K562 (cell line): ENCODE results near the gene MARCHF3. TPM values are rescaled to one million over a fixed set of nuclear protein-coding genes. Genes with fewer than 3 reads are reported as not detected.

ENCODE experiments used
- ATAC-seq: fragments of 200-7000 bp; cut with Tn5 transposase; 3 replicates; pipeline ENCODE4 v1.9.1; 2020; ENCODE audit warnings: moderate library complexity
- BruUV-seq: library from RNA; stranded (reverse); fragments of 400-500 nt; replicated peaks from 2 replicates; lab custom pipeline; 2021; lab: Mats Ljungman, UMichigan
- CTCF ChIA-PET: fragments of 300-600 bp; formaldehyde crosslinking; extraction: SDS; loops from one replicate; lab custom pipeline; 2021; ENCODE audit warnings: low intra/inter-chr PET ratio; lab: Yijun Ruan, JAX
- POLR2A ChIA-PET: fragments of 300-600, 350-650 bp; sonication (Branson Sonifier 250); formaldehyde crosslinking; extraction: SDS; loops from one replicate; lab custom pipeline; 2021; ENCODE audit warnings: antibody characterized with exemption, inconsistent platforms; lab: Yijun Ruan, JAX
- DNase-seq, 4 experiments: peaks; one replicate each; pipeline versions ENCODE4 v3.0.0 to v3.0.0-alpha.2; 2011 to 2018; ENCODE audit warnings: low spot score in 3 of 4, mixed read lengths in 3 of 4; ENCODE audit errors: extremely low read depth in 1 of 4
- FAIRE-seq: peaks from 2 replicates; lab custom pipeline; 2011; peaks lifted over from hg19 to GRCh38; lab: Jason Lieb, UNC
- H2AFZ ChIP-seq: 2 replicates; pipeline ENCODE4 v1.6.0; 2011; ENCODE audit warnings: low read depth, low read length, control low read depth, inconsistent platforms
- H3K27ac ChIP-seq: fragments of 200-600 bp; 3 replicates; pipeline ENCODE4 v1.8.0; 2011; ENCODE audit warnings: low read depth, mild to moderate bottlenecking, control low read depth, inconsistent platforms, low read length, moderate library complexity, mixed read lengths; ENCODE audit errors: extremely low read depth
- H3K27me3 ChIP-seq, 2 experiments: fragments of 300-600 bp in 1 of 2; 2 replicates in 1 of 2; 3 replicates in 1 of 2; pipeline versions ENCODE4 v1.6.0 to v1.8.0; 2011; ENCODE audit warnings: inconsistent platforms in 2 of 2, low read length in 2 of 2, mild to moderate bottlenecking in 1 of 2, mixed read lengths in 1 of 2, moderate library complexity in 1 of 2; ENCODE audit not compliant: control insufficient read depth in 2 of 2, insufficient read depth in 2 of 2
- H3K36me3 ChIP-seq: fragments of 300-600 bp; 3 replicates; pipeline ENCODE4 v1.8.0; 2011; ENCODE audit warnings: mild to moderate bottlenecking, low read length, inconsistent platforms; ENCODE audit not compliant: control insufficient read depth, insufficient read depth
- H3K4me1 ChIP-seq, 2 experiments: fragments of 200-600 bp in 1 of 2; replicated peaks in 1 of 2; 2 replicates in 1 of 2; 3 replicates in 1 of 2; pipeline versions ENCODE4 v1.5.1 to v1.8.0; 2011; ENCODE audit warnings: inconsistent platforms in 2 of 2, low read length in 2 of 2, mild to moderate bottlenecking in 1 of 2, mixed read lengths in 1 of 2, moderate library complexity in 1 of 2; ENCODE audit not compliant: control insufficient read depth in 2 of 2, insufficient read depth in 2 of 2
- H3K4me2 ChIP-seq: 2 replicates; pipeline ENCODE4 v1.6.1; 2011; ENCODE audit warnings: low read length, control low read depth, inconsistent platforms, mixed read lengths; ENCODE audit not compliant: insufficient read depth
- H3K4me3 ChIP-seq: fragments of 200-600 bp; sonication (generic), shearing (Covaris generic); 2 replicates; pipeline ENCODE4 v1.5.1; 2016; ENCODE audit warnings: control low read depth, inconsistent platforms
- H3K79me2 ChIP-seq: fragments of 200-600 bp; 3 replicates; pipeline ENCODE4 v1.8.0; 2011; ENCODE audit warnings: low read length, inconsistent platforms; ENCODE audit not compliant: control insufficient read depth, insufficient read depth
- H3K9ac ChIP-seq, 2 experiments: 2 replicates each; pipeline versions ENCODE4 v1.6.0 to v1.6.1; 2011; ENCODE audit warnings: low read depth in 2 of 2, low read length in 2 of 2, control low read depth in 1 of 2, inconsistent platforms in 1 of 2, mild to moderate bottlenecking in 1 of 2, mixed read lengths in 1 of 2; ENCODE audit not compliant: insufficient read depth in 1 of 2
- H3K9me1 ChIP-seq: one replicate; pipeline ENCODE4 v1.6.0; 2011; ENCODE audit warnings: inconsistent platforms, mild to moderate bottlenecking, low read length, moderate library complexity; ENCODE audit not compliant: control insufficient read depth, insufficient read depth
- H3K9me3 ChIP-seq: replicated peaks from 2 replicates; pipeline ENCODE4 v1.5.1; 2011; ENCODE audit warnings: low read depth, low read length, inconsistent platforms; ENCODE audit not compliant: control insufficient read depth, insufficient read depth
- H4K20me1 ChIP-seq: replicated peaks from 2 replicates; pipeline ENCODE4 v1.6.1; 2011; ENCODE audit warnings: low read length, inconsistent platforms, mixed read lengths; ENCODE audit not compliant: control insufficient read depth, insufficient read depth
- CREBBP ChIP-seq: IDR thresholded peaks from one replicate; pipeline ENCODE4 v1.6.1; 2012; ENCODE audit warnings: low read depth, mild to moderate bottlenecking, control low read depth, inconsistent platforms, low read length
- DDX20 ChIP-seq: fragments of 450-650 bp; IDR thresholded peaks from 2 replicates; pipeline ENCODE4 v1.6.1; 2016; ENCODE audit warnings: missing genetic modification characterization, low read depth, mild to moderate bottlenecking, missing compliant biosample characterization, moderate library complexity
- DIDO1 ChIP-seq: fragments of 450-650 bp; IDR thresholded peaks from 2 replicates; pipeline ENCODE4 v1.6.1; 2016; ENCODE audit warnings: low read depth, missing biosample characterization, missing genetic modification characterization
- PRPF4 ChIP-seq: fragments of 200-400 bp; formaldehyde crosslinking; IDR thresholded peaks from one replicate; pipeline ENCODE4 v1.6.1; 2017; ENCODE audit warnings: low read length, low read depth, mild to moderate bottlenecking; ENCODE audit not compliant: insufficient read depth, poor library complexity, severe bottlenecking
- RNF2 ChIP-seq: sonication (generic); IDR thresholded peaks from 2 replicates; pipeline ENCODE4 v1.6.1; 2016
- TCF3 ChIP-seq: sonication (generic); formaldehyde crosslinking; IDR thresholded peaks from 2 replicates; pipeline ENCODE4 v1.4.0; 2020; ENCODE audit warnings: mild to moderate bottlenecking, missing genetic modification reagents
- ZNF780A ChIP-seq: fragments of 250-450 bp; sonication (Bioruptor Pico); IDR thresholded peaks from 2 replicates; pipeline ENCODE4 v1.5.0; 2021; ENCODE audit warnings: mild to moderate bottlenecking
- WGBS: fragments of 100-300 bp; shearing (Covaris generic); methylation state at CpG from one replicate; pipeline ENCODE4 v1.1.6; 2016; ENCODE audit warnings: low coverage, mixed read lengths; ENCODE audit not compliant: insufficient coverage; ENCODE audit errors: missing lambda C conversion rate; 5-methylcytosine and 5-hydroxymethylcytosine counted together
- in situ Hi-C: fragments of 300-500 bp; cut with MboI; formaldehyde crosslinking; loops from 4 replicates; pipeline ENCODE4 v1.15.0; 2018; ENCODE audit warnings: inconsistent platforms, mixed read lengths
- intact Hi-C: fragments of 100-400 bp; cut with micrococcal nuclease; formaldehyde crosslinking; loops from 2 replicates; pipeline ENCODE4 v1.14.2; 2022
- polyA plus RNA-seq, 8 experiments: library from polyadenylated mRNA; depleted of rRNA in 4 of 8; stranded (reverse) in 5 of 8; unstranded in 3 of 8; fragments of >200 nt; fragmentation: Nextera tagmentation in 2 of 8; fragmentation: Illumina TruSeq in 1 of 8; extraction: Ambion mirVana in 2 of 8; extraction: Trizol in 1 of 8; gene quantifications; 2 replicates each; pipeline versions ENCODE4 v1.2.1 to v1.2.3, GENCODE V29; 2011 to 2014; ENCODE audit warnings: inconsistent platforms in 1 of 8, missing spikeins in 1 of 8
- total RNA-seq, 7 experiments: library from RNA; depleted of rRNA in 6 of 7; stranded (reverse); fragments of >200 nt in 6 of 7; fragmentation: Illumina TruSeq in 2 of 7; extraction: Trizol in 2 of 7; gene quantifications; 2 replicates each; pipeline versions ENCODE4 v1.2.1 to v1.2.3, GENCODE V29; 2011 to 2021; ENCODE audit warnings: low replicate concordance in 1 of 7
- TF ChIP-seq, protein P1 (sequence below): fragments of 450-650 bp; IDR thresholded peaks from 2 replicates; pipeline ENCODE4 v1.6.1; 2016; ENCODE audit warnings: borderline replicate concordance
- TF ChIP-seq, protein P2 (sequence below): fragments of 250-450 bp; sonication (Bioruptor Pico); IDR thresholded peaks from 2 replicates; pipeline ENCODE4 v1.8.0; 2021; ENCODE audit warnings: mild to moderate bottlenecking, moderate library complexity

Gene MARCHF3
- total and polyA plus RNA-seq, 9 of the 15 experiments (the other 6 are each of a cell fraction or from before 2014, with no cell fraction given), result 5.6 to 37.4 (median 16.5) TPM

DNA sequence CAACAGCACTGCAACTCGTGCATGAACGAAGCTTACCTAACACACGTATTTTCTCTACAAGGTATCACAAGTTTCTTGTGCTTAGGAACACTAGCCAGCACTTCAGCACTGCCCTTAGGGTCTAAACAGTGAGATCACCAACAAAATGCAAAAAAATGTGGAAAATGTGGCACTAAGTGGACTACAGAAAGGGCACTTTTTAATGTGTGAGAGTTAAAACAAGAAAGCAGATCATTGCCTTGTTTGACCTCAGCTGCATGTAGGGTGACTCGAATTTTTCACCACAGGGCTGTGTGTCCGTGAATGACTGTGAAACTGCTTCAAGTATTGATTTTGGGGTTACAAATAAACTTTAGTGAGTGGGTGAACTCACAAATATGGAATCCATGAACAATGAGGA lies 90.5 kb downstream of the MARCHF3 start:
- Histone ChIP-seq H3K9me3 (no peaks in the 10 kb centered on the region), H3K4me3 (no peak overlapping the region), H4K20me1 (no peaks in the 10 kb centered on the region), H3K79me2 (peaks cover 45% of the 10 kb centered on the region; the same call in 2 of the 3 replicates), H3K9me1 (no peaks in the 10 kb centered on the region), H3K4me1 (no peaks in the 10 kb centered on the region; a peak in 2 of 5 replicates), H2AFZ (no peak overlapping the region), H3K27ac (no peak overlapping the region), H3K36me3 (no peaks in the 10 kb centered on the region; the same call in 2 of the 3 replicates), H3K27me3 (no peaks in the 10 kb centered on the region), H3K4me2 (no peak overlapping the region), H3K9ac (no peak overlapping the region)
- in situ Hi-C loops, result no loop called here
- ChIA-PET POLR2A (no interaction called here), CTCF (no interaction called here)
- ATAC-seq (no peak; the same call in 2 of the 3 replicates), DNase-seq (no peak), FAIRE-seq (no peak)
- intact Hi-C loops, result no loop called here
- 62% methylated on average over 5 of the region's 5 CpGs for WGBS
- BruUV-seq, result no TSS peak
- TF ChIP-seq TCF3 (CRISPR knock-in tag) (no peak), PRPF4 (no peak), RNF2 (no peak), ZNF780A (CRISPR knock-in tag) (no peak), CREBBP (no peak)

DNA sequence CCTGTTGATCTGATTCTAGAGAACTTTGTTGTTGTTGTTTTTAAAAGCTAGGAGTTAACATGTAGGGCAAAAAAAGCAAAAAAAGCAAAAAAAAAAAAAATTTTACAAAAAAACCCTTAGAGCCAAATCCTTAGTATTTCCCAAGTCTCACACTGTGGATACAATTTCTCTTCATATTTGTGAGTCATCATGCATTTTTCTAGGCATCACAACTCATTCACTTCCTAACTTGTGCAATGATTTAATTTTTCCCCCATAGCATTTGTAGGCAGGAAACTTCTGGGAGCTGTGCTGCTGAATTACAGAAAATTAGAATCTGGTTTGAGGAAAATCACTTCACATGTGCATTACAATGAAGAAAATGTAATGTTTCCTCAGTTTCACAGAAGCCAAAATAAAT lies 91.9 kb downstream of the MARCHF3 start:
- Histone ChIP-seq H3K9me1 (no peaks in the 10 kb centered on the region), H3K4me2 (no peak overlapping the region), H3K9me3 (no peaks in the 10 kb centered on the region), H4K20me1 (no peaks in the 10 kb centered on the region), H3K27me3 (no peaks in the 10 kb centered on the region), H3K4me1 (no peaks in the 10 kb centered on the region; a peak in 2 of 5 replicates), H3K4me3 (no peak overlapping the region), H3K79me2 (peaks cover 40% of the 10 kb centered on the region; the same call in 2 of the 3 replicates), H3K27ac (no peak overlapping the region), H3K36me3 (no peaks in the 10 kb centered on the region), H3K9ac (no peak overlapping the region), H2AFZ (no peak overlapping the region)
- POLR2A ChIA-PET, result interaction anchor here (0.6 kb wide), 1 partner anchor 82 kb away, joined by 3 read pairs; no protein-coding TSS in a partner anchor
- DNase-seq (no peak), ATAC-seq (no peak), FAIRE-seq (no peak)
- no TSS peak for BruUV-seq
- in situ Hi-C loops (no loop called here), intact Hi-C loops (no loop called here)
- CTCF ChIA-PET, result no interaction called here
- no peak for TF ChIP-seq TCF3 (CRISPR knock-in tag)
- TF ChIP-seq, protein P1, sequence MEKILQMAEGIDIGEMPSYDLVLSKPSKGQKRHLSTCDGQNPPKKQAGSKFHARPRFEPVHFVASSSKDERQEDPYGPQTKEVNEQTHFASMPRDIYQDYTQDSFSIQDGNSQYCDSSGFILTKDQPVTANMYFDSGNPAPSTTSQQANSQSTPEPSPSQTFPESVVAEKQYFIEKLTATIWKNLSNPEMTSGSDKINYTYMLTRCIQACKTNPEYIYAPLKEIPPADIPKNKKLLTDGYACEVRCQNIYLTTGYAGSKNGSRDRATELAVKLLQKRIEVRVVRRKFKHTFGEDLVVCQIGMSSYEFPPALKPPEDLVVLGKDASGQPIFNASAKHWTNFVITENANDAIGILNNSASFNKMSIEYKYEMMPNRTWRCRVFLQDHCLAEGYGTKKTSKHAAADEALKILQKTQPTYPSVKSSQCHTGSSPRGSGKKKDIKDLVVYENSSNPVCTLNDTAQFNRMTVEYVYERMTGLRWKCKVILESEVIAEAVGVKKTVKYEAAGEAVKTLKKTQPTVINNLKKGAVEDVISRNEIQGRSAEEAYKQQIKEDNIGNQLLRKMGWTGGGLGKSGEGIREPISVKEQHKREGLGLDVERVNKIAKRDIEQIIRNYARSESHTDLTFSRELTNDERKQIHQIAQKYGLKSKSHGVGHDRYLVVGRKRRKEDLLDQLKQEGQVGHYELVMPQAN, result no peak
- TF ChIP-seq, protein P2, sequence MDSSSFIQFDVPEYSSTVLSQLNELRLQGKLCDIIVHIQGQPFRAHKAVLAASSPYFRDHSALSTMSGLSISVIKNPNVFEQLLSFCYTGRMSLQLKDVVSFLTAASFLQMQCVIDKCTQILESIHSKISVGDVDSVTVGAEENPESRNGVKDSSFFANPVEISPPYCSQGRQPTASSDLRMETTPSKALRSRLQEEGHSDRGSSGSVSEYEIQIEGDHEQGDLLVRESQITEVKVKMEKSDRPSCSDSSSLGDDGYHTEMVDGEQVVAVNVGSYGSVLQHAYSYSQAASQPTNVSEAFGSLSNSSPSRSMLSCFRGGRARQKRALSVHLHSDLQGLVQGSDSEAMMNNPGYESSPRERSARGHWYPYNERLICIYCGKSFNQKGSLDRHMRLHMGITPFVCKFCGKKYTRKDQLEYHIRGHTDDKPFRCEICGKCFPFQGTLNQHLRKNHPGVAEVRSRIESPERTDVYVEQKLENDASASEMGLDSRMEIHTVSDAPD (CRISPR knock-in tag), result no peak
- no peak for TF ChIP-seq DDX20 (tag)
- TF ChIP-seq DIDO1 (tag), result no peak
